ENCODE results near the gene GAA. TPM values are rescaled to one million over a fixed set of nuclear protein-coding genes. Genes with fewer than 3 reads are reported as not detected.

GAA gene
- total and polyA plus RNA-seq, 2 donors (not counting 1 experiment from before 2014, with no cell fraction given): 32.3 to 39.4 TPM

GRCh38 chr17:80145076-80146075, 44.0 kb downstream of the GAA start:
- Histone ChIP-seq H3K9me3 (ENCODE audit: control extremely low read depth in 1 of 3, control insufficient read depth in 2 of 3, insufficient read depth in 1 of 3, low read length in 2 of 3) (no peaks in the 10 kb centered on the region), H3K4me3 (ENCODE audit: control extremely low read depth in 1 of 5, extremely low read depth in 1 of 5, insufficient read depth in 1 of 5, low read depth in 2 of 5, low read length in 4 of 5) (peak overlapping the region; percentile 61 to 94 (median 70)), H3K27me3 (replicated peaks in 1 of 4; ENCODE audit: control extremely low read depth in 1 of 4, control insufficient read depth in 3 of 4, insufficient read depth in 4 of 4, low read length in 3 of 4) (no peaks in the 10 kb centered on the region), H3K79me2 (ENCODE audit: control insufficient read depth, insufficient read depth, low read length) (peaks cover 51% of the 10 kb centered on the region), H3K9ac (ENCODE audit: low read length) (peak overlapping the region; percentile 75), H3K36me3 (replicated peaks in 1 of 2; ENCODE audit: control extremely low read depth in 1 of 2, control insufficient read depth in 1 of 2, extremely low read depth in 1 of 2, insufficient read depth in 2 of 2, low read length in 1 of 2) (peaks cover 0 to 36% of the 10 kb centered on the region in 2 experiments), H3K27ac (ENCODE audit: low read length in 2 of 2) (no peak overlapping the region), H4K20me1 (ENCODE audit: control insufficient read depth, insufficient read depth, low read length, poor library complexity, severe bottlenecking) (peaks cover 52% of the 10 kb centered on the region), H2AFZ (ENCODE audit: insufficient read depth, low read depth, low read length, poor library complexity, severe bottlenecking) (no peak overlapping the region), H3K4me2 (replicated peaks; ENCODE audit: low read depth, low read length, poor library complexity, severe bottlenecking) (peak overlapping the region; percentile 92), H3K4me1 (ENCODE audit: control insufficient read depth in 2 of 2, insufficient read depth in 2 of 2, low read length in 2 of 2) (peaks cover 25 to 34% of the 10 kb centered on the region in 2 donors)
- peak; percentile 27 for DNase-seq
- intact Hi-C loops (cut with micrococcal nuclease): loop anchor here (2.0 kb wide), 1 partner anchor 1077 kb away; the partner anchor contains the start of gene CEP131
- CTCF ChIA-PET: interaction anchor here (0.6 to 1.8 kb wide), 2 partner anchors 44 to 52 kb away, joined by 4 to 9 read pairs; partner anchors contain the start of gene GAA
- peak overlapping the region; percentile 29 for H3K27ac Mint-ChIP-seq
- peak overlapping the region; percentile 92 for H3K4me3 Mint-ChIP-seq
- ATAC-seq (ENCODE audit: low read depth): no peak
- POLR2A ChIA-PET: interaction anchor here (0.6 to 1.3 kb wide), 2 partner anchors 44 to 106 kb away, joined by 4 to 6 read pairs; partner anchors contain the start of gene GAA
- H3K27me3 Mint-ChIP-seq: no peaks in the 10 kb centered on the region
- TF ChIP-seq CTCF (IDR thresholded peaks at IDR 0.05) (no peak), EZH2 (IDR thresholded peaks at IDR 0.05; ENCODE audit: borderline replicate concordance, insufficient read depth, low read depth, low read length, poor library complexity, severe bottlenecking) (no peak)
- WGBS (ENCODE audit: insufficient coverage): 57% methylated on average over 10 of the region's 10 CpGs
- peaks cover 36% of the 10 kb centered on the region for H3K4me1 Mint-ChIP-seq
- no peaks in the 10 kb centered on the region for H3K9me3 Mint-ChIP-seq (ENCODE audit: insufficient read depth)

All from B cell (primary cell).